Measurements from ENCODE around the gene RET. TPM values are rescaled to one million over a fixed set of nuclear protein-coding genes. Genes with fewer than 3 reads are reported as not detected.

RET gene
- total RNA-seq, 1 experiment from 2014 or later: 21.4 TPM

DNA sequence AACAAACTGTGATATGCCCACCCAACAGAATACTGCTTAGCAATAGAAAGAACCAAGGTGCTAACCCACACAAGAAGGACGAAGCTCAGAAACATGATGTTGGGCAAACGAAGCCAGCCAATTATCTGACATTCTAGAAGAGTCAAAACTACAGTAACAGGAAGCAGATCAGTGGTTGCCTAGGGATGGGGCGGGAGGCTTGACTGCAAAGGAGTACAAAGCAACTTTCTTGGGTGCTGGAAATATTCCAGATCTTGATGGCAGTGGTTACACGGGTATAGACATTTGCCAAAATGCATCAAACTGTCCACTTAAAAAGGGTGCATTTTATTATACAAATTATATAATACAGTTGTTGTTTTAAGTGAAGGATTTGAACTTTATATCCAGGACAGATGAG, 41.1 kb upstream of the RET start (continued):
- TF ChIP-seq PRDM15 (CRISPR knock-in tag; IDR thresholded peaks at IDR 0.05) (no peak), ZNF416 (CRISPR knock-in tag; IDR thresholded peaks at IDR 0.05) (no peak), ZBTB21 (CRISPR knock-in tag; IDR thresholded peaks at IDR 0.05; ENCODE audit: borderline replicate concordance) (no peak), ERG (CRISPR knock-in tag; IDR thresholded peaks at IDR 0.05) (no peak)

GRCh38 chr10:43036481-43037428, 40.1 kb upstream of the RET start:
- TF ChIP-seq RELA (CRISPR knock-in tag; IDR thresholded peaks at IDR 0.05; ENCODE audit: borderline replicate concordance): no peak
- no peak for TF ChIP-seq MXD4 (CRISPR knock-in tag; IDR thresholded peaks at IDR 0.05; ENCODE audit: borderline replicate concordance)
- TF ChIP-seq NFATC4 (CRISPR knock-in tag; IDR thresholded peaks at IDR 0.05): no peak
- no peak for TF ChIP-seq USF1 (CRISPR knock-in tag; IDR thresholded peaks at IDR 0.05)
- TF ChIP-seq TCF7 (CRISPR knock-in tag; IDR thresholded peaks at IDR 0.05; ENCODE audit: low read depth): no peak
- no peak for TF ChIP-seq HMGXB4 (CRISPR knock-in tag; IDR thresholded peaks at IDR 0.05)
- no peak for TF ChIP-seq PRRX2 (CRISPR knock-in tag; IDR thresholded peaks at IDR 0.05)
- TF ChIP-seq NFE2L1 (CRISPR knock-in tag; IDR thresholded peaks at IDR 0.05): no peak
- TF ChIP-seq ZSCAN18 (CRISPR knock-in tag; IDR thresholded peaks at IDR 0.05): no peak
- TF ChIP-seq ZNF396 (CRISPR knock-in tag; IDR thresholded peaks at IDR 0.05; ENCODE audit: borderline replicate concordance): no peak
- TF ChIP-seq, protein P1, sequence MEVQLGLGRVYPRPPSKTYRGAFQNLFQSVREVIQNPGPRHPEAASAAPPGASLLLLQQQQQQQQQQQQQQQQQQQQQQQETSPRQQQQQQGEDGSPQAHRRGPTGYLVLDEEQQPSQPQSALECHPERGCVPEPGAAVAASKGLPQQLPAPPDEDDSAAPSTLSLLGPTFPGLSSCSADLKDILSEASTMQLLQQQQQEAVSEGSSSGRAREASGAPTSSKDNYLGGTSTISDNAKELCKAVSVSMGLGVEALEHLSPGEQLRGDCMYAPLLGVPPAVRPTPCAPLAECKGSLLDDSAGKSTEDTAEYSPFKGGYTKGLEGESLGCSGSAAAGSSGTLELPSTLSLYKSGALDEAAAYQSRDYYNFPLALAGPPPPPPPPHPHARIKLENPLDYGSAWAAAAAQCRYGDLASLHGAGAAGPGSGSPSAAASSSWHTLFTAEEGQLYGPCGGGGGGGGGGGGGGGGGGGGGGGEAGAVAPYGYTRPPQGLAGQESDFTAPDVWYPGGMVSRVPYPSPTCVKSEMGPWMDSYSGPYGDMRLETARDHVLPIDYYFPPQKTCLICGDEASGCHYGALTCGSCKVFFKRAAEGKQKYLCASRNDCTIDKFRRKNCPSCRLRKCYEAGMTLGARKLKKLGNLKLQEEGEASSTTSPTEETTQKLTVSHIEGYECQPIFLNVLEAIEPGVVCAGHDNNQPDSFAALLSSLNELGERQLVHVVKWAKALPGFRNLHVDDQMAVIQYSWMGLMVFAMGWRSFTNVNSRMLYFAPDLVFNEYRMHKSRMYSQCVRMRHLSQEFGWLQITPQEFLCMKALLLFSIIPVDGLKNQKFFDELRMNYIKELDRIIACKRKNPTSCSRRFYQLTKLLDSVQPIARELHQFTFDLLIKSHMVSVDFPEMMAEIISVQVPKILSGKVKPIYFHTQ (CRISPR knock-in tag; IDR thresholded peaks at IDR 0.05): no peak
- no peak for TF ChIP-seq ZNF317 (CRISPR knock-in tag; IDR thresholded peaks at IDR 0.05; ENCODE audit: borderline replicate concordance, low read depth)
- no peak for TF ChIP-seq NR2C2 (CRISPR knock-in tag; IDR thresholded peaks at IDR 0.05)
- TF ChIP-seq, protein P2, sequence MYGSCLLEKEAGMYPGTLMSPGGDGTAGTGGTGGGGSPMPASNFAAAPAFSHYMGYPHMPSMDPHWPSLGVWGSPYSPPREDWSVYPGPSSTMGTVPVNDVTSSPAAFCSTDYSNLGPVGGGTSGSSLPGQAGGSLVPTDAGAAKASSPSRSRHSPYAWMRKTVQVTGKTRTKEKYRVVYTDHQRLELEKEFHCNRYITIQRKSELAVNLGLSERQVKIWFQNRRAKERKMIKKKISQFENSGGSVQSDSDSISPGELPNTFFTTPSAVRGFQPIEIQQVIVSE (CRISPR knock-in tag; IDR thresholded peaks at IDR 0.05; ENCODE audit: borderline replicate concordance): no peak
- no peak for TF ChIP-seq FOXJ3 (CRISPR knock-in tag; IDR thresholded peaks at IDR 0.05; ENCODE audit: borderline replicate concordance)
- TF ChIP-seq, protein P3, sequence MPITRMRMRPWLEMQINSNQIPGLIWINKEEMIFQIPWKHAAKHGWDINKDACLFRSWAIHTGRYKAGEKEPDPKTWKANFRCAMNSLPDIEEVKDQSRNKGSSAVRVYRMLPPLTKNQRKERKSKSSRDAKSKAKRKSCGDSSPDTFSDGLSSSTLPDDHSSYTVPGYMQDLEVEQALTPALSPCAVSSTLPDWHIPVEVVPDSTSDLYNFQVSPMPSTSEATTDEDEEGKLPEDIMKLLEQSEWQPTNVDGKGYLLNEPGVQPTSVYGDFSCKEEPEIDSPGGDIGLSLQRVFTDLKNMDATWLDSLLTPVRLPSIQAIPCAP (CRISPR knock-in tag; IDR thresholded peaks at IDR 0.05): no peak
- no peak overlapping the region for H3K27ac Mint-ChIP-seq
- ATAC-seq: no peak
- POLR2A ChIA-PET: no interaction called here
- H3K36me3 Mint-ChIP-seq: peaks cover 14% of the 10 kb centered on the region
- H3K9me3 Mint-ChIP-seq: peaks cover 31% of the 10 kb centered on the region
- CTCF ChIA-PET: no interaction called here
- H3K27me3 Mint-ChIP-seq (ENCODE audit: low read depth): no peaks in the 10 kb centered on the region; the same call in none of the 2 replicates
- 0 out of 2 replicates have a peak, but pooled peaks cover 3% of the 10 kb centered on the region for H3K4me1 Mint-ChIP-seq
- H3K4me3 Mint-ChIP-seq: no peak overlapping the region
- no peak for DNase-seq (ENCODE audit: low spot score)
